ENCODE data around the gene HABP2.

DNA sequence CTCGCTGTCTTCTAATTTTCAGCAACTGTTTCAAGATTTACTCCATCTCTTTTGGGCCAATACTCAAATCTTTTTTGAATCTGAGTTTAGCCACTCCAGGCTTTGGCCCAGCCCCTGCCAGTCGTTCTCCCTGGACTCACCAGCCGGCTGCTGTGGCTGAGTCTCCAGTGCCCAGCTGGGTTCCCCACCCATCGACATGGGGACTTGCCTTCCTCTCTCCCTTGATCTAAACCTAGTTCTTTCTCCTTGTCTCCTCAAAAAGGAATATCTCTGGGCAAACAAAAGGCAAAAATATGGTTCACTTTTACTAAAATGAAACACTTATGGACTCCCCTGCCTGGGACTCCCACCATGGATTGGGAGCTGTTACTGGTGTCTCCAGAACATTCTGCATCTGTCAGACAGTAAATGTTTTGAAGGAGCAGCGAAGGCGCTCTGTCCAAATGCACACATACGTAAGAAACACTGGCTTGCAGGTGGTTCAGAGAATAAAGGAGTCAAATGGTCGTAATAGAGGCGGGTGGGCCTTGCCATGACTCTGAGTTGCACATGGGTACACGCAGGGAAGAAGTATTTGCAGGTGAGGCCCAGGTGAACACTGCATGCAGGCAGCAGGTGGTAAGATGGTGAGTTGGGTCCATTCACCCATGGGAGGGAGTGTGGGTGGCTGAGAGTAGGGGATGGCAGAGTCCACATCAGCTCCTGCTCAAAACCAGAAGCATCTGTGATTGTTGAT is 35.5 kb upstream of the HABP2 start:
- no peak for TF ChIP-seq ZNF431 (CRISPR knock-in tag; IDR thresholded peaks at IDR 0.05)
- TF ChIP-seq, protein P1, sequence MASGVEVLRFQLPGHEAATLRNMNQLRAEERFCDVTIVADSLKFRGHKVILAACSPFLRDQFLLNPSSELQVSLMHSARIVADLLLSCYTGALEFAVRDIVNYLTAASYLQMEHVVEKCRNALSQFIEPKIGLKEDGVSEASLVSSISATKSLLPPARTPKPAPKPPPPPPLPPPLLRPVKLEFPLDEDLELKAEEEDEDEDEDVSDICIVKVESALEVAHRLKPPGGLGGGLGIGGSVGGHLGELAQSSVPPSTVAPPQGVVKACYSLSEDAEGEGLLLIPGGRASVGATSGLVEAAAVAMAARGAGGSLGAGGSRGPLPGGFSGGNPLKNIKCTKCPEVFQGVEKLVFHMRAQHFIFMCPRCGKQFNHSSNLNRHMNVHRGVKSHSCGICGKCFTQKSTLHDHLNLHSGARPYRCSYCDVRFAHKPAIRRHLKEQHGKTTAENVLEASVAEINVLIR (CRISPR knock-in tag; IDR thresholded peaks at IDR 0.05), result no peak
- TF ChIP-seq, protein P2, sequence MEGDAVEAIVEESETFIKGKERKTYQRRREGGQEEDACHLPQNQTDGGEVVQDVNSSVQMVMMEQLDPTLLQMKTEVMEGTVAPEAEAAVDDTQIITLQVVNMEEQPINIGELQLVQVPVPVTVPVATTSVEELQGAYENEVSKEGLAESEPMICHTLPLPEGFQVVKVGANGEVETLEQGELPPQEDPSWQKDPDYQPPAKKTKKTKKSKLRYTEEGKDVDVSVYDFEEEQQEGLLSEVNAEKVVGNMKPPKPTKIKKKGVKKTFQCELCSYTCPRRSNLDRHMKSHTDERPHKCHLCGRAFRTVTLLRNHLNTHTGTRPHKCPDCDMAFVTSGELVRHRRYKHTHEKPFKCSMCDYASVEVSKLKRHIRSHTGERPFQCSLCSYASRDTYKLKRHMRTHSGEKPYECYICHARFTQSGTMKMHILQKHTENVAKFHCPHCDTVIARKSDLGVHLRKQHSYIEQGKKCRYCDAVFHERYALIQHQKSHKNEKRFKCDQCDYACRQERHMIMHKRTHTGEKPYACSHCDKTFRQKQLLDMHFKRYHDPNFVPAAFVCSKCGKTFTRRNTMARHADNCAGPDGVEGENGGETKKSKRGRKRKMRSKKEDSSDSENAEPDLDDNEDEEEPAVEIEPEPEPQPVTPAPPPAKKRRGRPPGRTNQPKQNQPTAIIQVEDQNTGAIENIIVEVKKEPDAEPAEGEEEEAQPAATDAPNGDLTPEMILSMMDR (IDR thresholded peaks at IDR 0.05 in 2 of 3, conservative IDR thresholded peaks at IDR 0.05 in 1 of 3; ENCODE audit: insufficient read depth in 2 of 3, low read depth in 1 of 3, low read length in 3 of 3), result no peak
- no peak for TF ChIP-seq ZNF274 (IDR thresholded peaks at IDR 0.05; ENCODE audit: borderline replicate concordance, low read depth, low read length)
- no peak for TF ChIP-seq PHB (CRISPR knock-in tag; IDR thresholded peaks at IDR 0.05)
- no peak for TF ChIP-seq CHD1 (IDR thresholded peaks at IDR 0.05; ENCODE audit: low read length)
- no peak for TF ChIP-seq ZNF324 (CRISPR knock-in tag; IDR thresholded peaks at IDR 0.05)
- no peak for TF ChIP-seq EP400 (IDR thresholded peaks at IDR 0.05)
- no peak for TF ChIP-seq BRD4 (IDR thresholded peaks at IDR 0.05)
- TF ChIP-seq FOXP1 (CRISPR knock-in tag; IDR thresholded peaks at IDR 0.05), result no peak
- no peak for TF ChIP-seq POLR2AphosphoS5 (IDR thresholded peaks at IDR 0.05; ENCODE audit: control insufficient read depth, insufficient read depth, low read depth, low read length)
